SU-DHL-6 (cell line): Measurements from ENCODE around the gene ZXDB.
A peak's percentile ranks its signal among the peaks of the same experiment; 100 is the strongest.
"Not testable (repeated sequence)": the region's sequence is repeated elsewhere in the genome, so short reads cannot be mapped to it uniquely, and the experiment has no call there.

Experiments used
- H2AFZ ChIP-seq: fragments of 200-600 bp; sonication (generic); 2 replicates; pipeline ENCODE4 v1.6.1; 2014; ENCODE audit warnings: low read depth, mild to moderate bottlenecking, moderate library complexity, mixed read lengths, antibody characterized with exemption, low read length; ENCODE audit not compliant: severe bottlenecking
- H3F3A ChIP-seq: fragments of 200-600 bp; shearing (Covaris generic); 2 replicates; pipeline ENCODE4 v1.6.0; 2016; ENCODE audit warnings: antibody characterized with exemption, mild to moderate bottlenecking; ENCODE audit not compliant: insufficient read depth
- H3K27ac ChIP-seq: fragments of 200-600 bp; sonication (generic); 2 replicates; pipeline ENCODE4 v1.5.1; 2016; ENCODE audit warnings: low read depth, mild to moderate bottlenecking, low read length, moderate library complexity, mixed read lengths
- H3K27me3 ChIP-seq: fragments of 200-600 bp; sonication (generic), shearing (Covaris generic); 2 replicates; pipeline ENCODE4 v1.6.0; 2014; ENCODE audit warnings: mild to moderate bottlenecking, low read length
- H3K36me3 ChIP-seq: fragments of 200-600 bp; sonication (generic); 2 replicates; pipeline ENCODE4 v1.6.1; 2014; ENCODE audit warnings: mild to moderate bottlenecking, low read length, mixed read lengths
- H3K4me2 ChIP-seq: fragments of 300-600, 200-600 bp; shearing (Covaris generic), sonication (generic); 2 replicates; pipeline ENCODE4 v1.6.0; 2014; ENCODE audit warnings: low read length, low read depth, mild to moderate bottlenecking; ENCODE audit not compliant: poor library complexity, severe bottlenecking
- H3K4me3 ChIP-seq: fragments of 200-600 bp; sonication (generic); 2 replicates; pipeline ENCODE4 v1.5.1; 2014; ENCODE audit warnings: antibody characterized with exemption, low read length, mild to moderate bottlenecking, mixed read lengths; ENCODE audit not compliant: insufficient read depth, poor library complexity, severe bottlenecking
- H3K79me2 ChIP-seq: fragments of 200-600 bp; sonication (generic); 2 replicates; pipeline ENCODE4 v1.6.1; 2014; ENCODE audit warnings: mild to moderate bottlenecking, low read length, moderate library complexity; ENCODE audit not compliant: insufficient read depth
- H3K9ac ChIP-seq: fragments of 200-600 bp; sonication (generic); 2 replicates; pipeline ENCODE4 v1.7.0; 2014; ENCODE audit warnings: mild to moderate bottlenecking, low read length
- H3K9me2 ChIP-seq: fragments of 200-600 bp; sonication (generic); replicated peaks from 2 replicates; pipeline ENCODE4 v1.6.1; 2014; ENCODE audit warnings: low read length; ENCODE audit not compliant: insufficient read depth
- H3K9me3 ChIP-seq: fragments of 200-600 bp; sonication (generic); 2 replicates; pipeline ENCODE4 v1.6.1; 2014; ENCODE audit warnings: low read length, mixed read lengths; ENCODE audit not compliant: insufficient read depth
- H4K20me1 ChIP-seq: fragments of 200-600 bp; sonication (generic); 2 replicates; pipeline ENCODE4 v1.6.1; 2014; ENCODE audit warnings: low read depth, mild to moderate bottlenecking, antibody characterized with exemption, low read length, moderate library complexity, mixed read lengths
- EZH2phosphoT487 ChIP-seq: fragments of 200-600 bp; sonication (generic), shearing (Covaris generic); conservative IDR thresholded peaks from 2 replicates; pipeline ENCODE4 v1.6.1; 2018; ENCODE audit warnings: mild to moderate bottlenecking, antibody characterized with exemption, low read length, moderate library complexity, mixed read lengths
- TF ChIP-seq, protein P1 (sequence below): fragments of 200-600 bp; sonication (generic); IDR thresholded peaks from one replicate; pipeline ENCODE4 v1.5.1; 2017; ENCODE audit warnings: antibody characterized with exemption, mild to moderate bottlenecking, low read length, moderate library complexity; ENCODE audit not compliant: insufficient read depth, poor library complexity, severe bottlenecking

Gene ZXDB

DNA sequence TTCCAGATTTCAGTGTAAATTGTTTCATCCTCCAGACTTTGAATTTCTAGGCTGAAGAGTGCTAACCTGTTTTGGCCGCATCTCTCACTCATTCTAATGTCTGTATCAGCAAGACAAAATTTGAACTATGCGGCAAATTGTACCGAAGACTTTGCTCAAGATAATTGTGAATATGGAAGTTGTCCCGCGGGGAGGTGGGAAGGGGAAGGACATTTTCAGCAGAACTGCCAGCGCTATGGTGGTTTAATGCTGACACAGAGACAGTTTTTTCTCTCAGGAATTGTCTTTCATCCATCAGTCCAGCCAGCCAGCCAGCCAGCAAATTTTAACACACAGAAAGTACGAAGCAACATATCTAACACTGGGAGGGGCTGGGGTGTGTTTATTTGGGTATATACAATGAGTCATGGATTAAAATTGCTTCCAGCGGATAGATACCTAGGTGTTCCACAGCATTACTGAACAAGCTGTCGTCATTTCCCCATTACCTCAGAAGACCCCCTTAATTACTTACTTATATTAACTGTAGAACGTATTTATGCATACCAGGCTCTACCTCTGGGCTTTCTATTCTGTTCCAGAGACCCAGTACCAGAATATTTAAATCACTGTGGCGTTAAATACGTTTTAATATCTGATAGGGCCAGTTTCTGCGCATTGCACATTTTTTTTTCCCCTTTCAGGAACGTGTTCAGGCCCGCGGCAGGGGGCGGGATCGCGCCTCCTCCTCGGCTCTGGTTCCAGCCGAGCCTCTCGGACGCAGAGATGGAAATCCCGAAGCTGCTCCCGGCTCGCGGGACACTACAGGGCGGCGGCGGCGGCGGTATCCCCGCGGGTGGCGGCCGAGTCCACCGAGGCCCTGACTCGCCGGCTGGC is at the start of gene ZXDB:
ZXDB (plus strand) TSS at position 728 of the 876 bp plus-strand sequence; CDS start at position 766, 38 bp downstream.
- H3K9me3 ChIP-seq, H3K9me2 ChIP-seq, H3F3A ChIP-seq, H4K20me1 ChIP-seq, H3K36me3 ChIP-seq, H3K27me3 ChIP-seq: not testable (repeated sequence)
- Histone ChIP-seq H3K4me3 (peak within 1 kb of the TSS; percentile 51), H2AFZ (peak within 1 kb of the TSS; percentile 71), H3K27ac (peak within 1 kb of the TSS; percentile 29; the same call in 1 of the 2 replicates), H3K9ac (peak within 1 kb of the TSS; percentile 53), H3K79me2 (peaks cover 23% of the 10 kb centered on the region), H3K4me2 (peak within 1 kb of the TSS; percentile 61)

DNA sequence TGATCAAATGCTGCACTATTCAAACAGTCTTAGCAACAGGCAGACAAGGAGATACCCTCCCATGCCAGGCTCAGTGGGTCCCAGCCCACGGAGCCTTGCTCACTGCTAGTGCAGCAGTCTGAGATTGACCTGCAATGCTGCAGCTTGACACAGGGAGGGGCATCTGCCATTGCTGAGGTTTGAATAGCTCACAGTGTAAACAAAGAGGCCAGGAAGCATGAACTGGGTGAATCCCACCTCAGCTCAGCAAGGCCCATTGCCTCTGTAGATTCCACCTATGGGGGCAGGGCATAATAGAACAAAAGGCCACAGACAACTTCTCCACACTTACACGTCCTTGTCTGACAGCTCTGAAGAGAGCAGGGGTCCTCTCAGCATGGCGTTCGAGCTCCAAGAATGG is 26.6 kb upstream of the ZXDB start:
- TF ChIP-seq EZH2phosphoT487 = no peak
- TF ChIP-seq, protein P1, sequence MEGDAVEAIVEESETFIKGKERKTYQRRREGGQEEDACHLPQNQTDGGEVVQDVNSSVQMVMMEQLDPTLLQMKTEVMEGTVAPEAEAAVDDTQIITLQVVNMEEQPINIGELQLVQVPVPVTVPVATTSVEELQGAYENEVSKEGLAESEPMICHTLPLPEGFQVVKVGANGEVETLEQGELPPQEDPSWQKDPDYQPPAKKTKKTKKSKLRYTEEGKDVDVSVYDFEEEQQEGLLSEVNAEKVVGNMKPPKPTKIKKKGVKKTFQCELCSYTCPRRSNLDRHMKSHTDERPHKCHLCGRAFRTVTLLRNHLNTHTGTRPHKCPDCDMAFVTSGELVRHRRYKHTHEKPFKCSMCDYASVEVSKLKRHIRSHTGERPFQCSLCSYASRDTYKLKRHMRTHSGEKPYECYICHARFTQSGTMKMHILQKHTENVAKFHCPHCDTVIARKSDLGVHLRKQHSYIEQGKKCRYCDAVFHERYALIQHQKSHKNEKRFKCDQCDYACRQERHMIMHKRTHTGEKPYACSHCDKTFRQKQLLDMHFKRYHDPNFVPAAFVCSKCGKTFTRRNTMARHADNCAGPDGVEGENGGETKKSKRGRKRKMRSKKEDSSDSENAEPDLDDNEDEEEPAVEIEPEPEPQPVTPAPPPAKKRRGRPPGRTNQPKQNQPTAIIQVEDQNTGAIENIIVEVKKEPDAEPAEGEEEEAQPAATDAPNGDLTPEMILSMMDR = no peak
- H3K27ac ChIP-seq = no peak overlapping the region
- H3K36me3 ChIP-seq = no peaks in the 10 kb centered on the region
- H3K4me2 ChIP-seq = no peak overlapping the region
- no peak overlapping the region for H3K9ac ChIP-seq
- H3K9me3 ChIP-seq = no peaks in the 10 kb centered on the region
- no peaks in the 10 kb centered on the region for H3K79me2 ChIP-seq
- H3K4me3 ChIP-seq = no peak overlapping the region
- no peaks in the 10 kb centered on the region for H4K20me1 ChIP-seq
- no peaks in the 10 kb centered on the region for H3F3A ChIP-seq
- no peaks in the 10 kb centered on the region for H3K27me3 ChIP-seq
- H3K9me2 ChIP-seq = no peaks in the 10 kb centered on the region
- H2AFZ ChIP-seq = no peak overlapping the region

DNA sequence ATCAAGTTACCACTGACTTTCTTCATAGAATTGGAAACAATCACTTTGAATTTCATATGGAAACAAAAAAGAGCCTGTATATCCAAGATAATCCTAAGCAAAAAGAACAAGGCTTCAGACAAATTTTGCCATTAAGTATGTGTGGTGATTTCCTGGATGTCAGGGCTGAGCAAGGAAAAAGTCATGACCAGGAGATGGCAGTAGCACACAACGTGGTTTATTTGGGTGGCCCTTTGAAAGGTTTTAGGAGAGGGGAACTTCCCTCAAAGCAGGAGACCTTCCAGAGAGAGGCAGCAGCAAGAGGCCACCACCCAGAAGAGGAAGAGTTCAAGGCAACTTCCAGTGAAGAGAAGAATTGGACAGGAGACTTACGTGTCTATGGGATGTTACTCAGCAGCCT is 18.1 kb upstream of the ZXDB start:
- no peaks in the 10 kb centered on the region for H3K9me3 ChIP-seq
- H3K36me3 ChIP-seq = no peaks in the 10 kb centered on the region
- H3K9ac ChIP-seq = no peak overlapping the region
- no peaks in the 10 kb centered on the region for H3K79me2 ChIP-seq
- no peaks in the 10 kb centered on the region for H3K27me3 ChIP-seq
- TF ChIP-seq, protein P1 = no peak
- no peak for TF ChIP-seq EZH2phosphoT487
- H3K27ac ChIP-seq = no peak overlapping the region
- H3F3A ChIP-seq = no peaks in the 10 kb centered on the region
- no peak overlapping the region for H2AFZ ChIP-seq
- no peak overlapping the region for H3K4me2 ChIP-seq
- no peaks in the 10 kb centered on the region for H3K9me2 ChIP-seq
- no peak overlapping the region for H3K4me3 ChIP-seq
- H4K20me1 ChIP-seq = no peaks in the 10 kb centered on the region

DNA sequence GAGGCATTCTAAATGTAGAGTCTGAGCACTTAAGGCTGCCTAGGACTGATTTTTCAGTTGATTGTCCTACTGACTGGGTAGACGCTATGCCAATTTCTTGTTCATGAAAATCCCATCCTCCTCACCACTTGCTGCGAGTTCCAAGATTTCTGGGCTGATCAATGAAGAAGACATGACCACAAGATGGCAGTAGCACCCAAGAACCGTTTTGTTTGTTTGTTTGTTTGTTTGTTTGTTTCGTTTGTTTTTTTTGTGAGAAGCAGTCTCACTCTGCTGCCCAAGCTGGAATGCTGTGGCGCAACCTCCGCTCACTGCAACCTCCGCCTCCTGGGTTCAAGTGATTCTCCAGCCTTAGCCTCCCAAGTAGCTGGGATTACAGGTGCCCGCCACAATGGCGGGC is 8.9 kb upstream of the ZXDB start:
- not testable (repeated sequence) for H3K4me2 ChIP-seq, H3K27ac ChIP-seq

More for the DNA sequence above, 8.9 kb upstream of the ZXDB start:
- H3K79me2 ChIP-seq, H3K9ac ChIP-seq, H3K4me3 ChIP-seq, H3K36me3 ChIP-seq, H3F3A ChIP-seq, H2AFZ ChIP-seq, H3K9me2 ChIP-seq, H4K20me1 ChIP-seq, H3K9me3 ChIP-seq, H3K27me3 ChIP-seq: not testable (repeated sequence)
